ENCODE results near the gene LHX3.

LHX3 gene

GRCh38 chr9:136226680-136227407, 21.9 kb upstream of the LHX3 start:
- DNase-seq, result no peak

- DNase-seq, result peak; percentile 49
Measured at GRCh38 chr9:136225748-136226679, 21.1 kb upstream of the LHX3 start.

GRCh38 chr9:136225366-136225747, 20.4 kb upstream of the LHX3 start:
- DNase-seq, result no peak

- DNase-seq, result no peak
Measured at GRCh38 chr9:136223871-136224640, 19.1 kb upstream of the LHX3 start.

GRCh38 chr9:136222906-136223285, 18.0 kb upstream of the LHX3 start:
- DNase-seq, result no peak

GRCh38 chr9:136222166-136222905, 17.4 kb upstream of the LHX3 start:
- DNase-seq, result no peak

GRCh38 chr9:136220017-136220729, 15.2 kb upstream of the LHX3 start:
- DNase-seq, result peak; percentile 22

- peak; percentile 40 for DNase-seq
Measured at GRCh38 chr9:136219276-136219675, 14.3 kb upstream of the LHX3 start.

GRCh38 chr9:136218673-136219072, 13.7 kb upstream of the LHX3 start:
- DNase-seq, result no peak

- no peak for DNase-seq
Measured at GRCh38 chr9:136218271-136218670, 13.3 kb upstream of the LHX3 start.

- DNase-seq, result no peak
Measured at GRCh38 chr9:136216541-136217244, 11.8 kb upstream of the LHX3 start.

- DNase-seq, result no peak
Measured at GRCh38 chr9:136213733-136214132, 8.8 kb upstream of the LHX3 start.

- DNase-seq, result no peak
Measured at GRCh38 chr9:136212345-136212950, 7.5 kb upstream of the LHX3 start.

GRCh38 chr9:136211441-136212344, 6.8 kb upstream of the LHX3 start:
- DNase-seq, result no peak

- DNase-seq, result no peak
Measured at GRCh38 chr9:136211006-136211405, 6.1 kb upstream of the LHX3 start.

- no peak for DNase-seq
Measured at GRCh38 chr9:136210276-136210675, 5.3 kb upstream of the LHX3 start.

- no peak for DNase-seq
Measured at GRCh38 chr9:136209786-136210185, 4.9 kb upstream of the LHX3 start.

GRCh38 chr9:136209232-136209631, 4.3 kb upstream of the LHX3 start:
- no peak for DNase-seq

- DNase-seq, result no peak
Measured at GRCh38 chr9:136208675-136209074, 3.7 kb upstream of the LHX3 start.

Measured in fibroblast of skin of scalp (primary cell).